Stomach (tissue), 9 donors: ENCODE data around the gene RFC1. TPM values are rescaled to one million over a fixed set of nuclear protein-coding genes. Genes with fewer than 3 reads are reported as not detected.

ENCODE experiments used
- DNase-seq, 2 donors: peaks; one replicate each; pipeline versions ENCODE4 v3.0.0 to v3.0.0-alpha.2; 2013 to 2019
- H3K27ac ChIP-seq, 5 donors: fragments of 200-600 bp in 4 of 5; sonication (generic) in 4 of 5; one replicate each; pipeline ENCODE4 v1.5.1; 2013 to 2019; ENCODE audit warnings: mild to moderate bottlenecking in 1 of 5, moderate library complexity in 1 of 5
- H3K27me3 ChIP-seq, 3 donors: fragments of 200-600 bp; sonication (generic); one replicate each; pipeline ENCODE4 v1.5.1; 2017 to 2019; ENCODE audit warnings: mixed run types in 1 of 3
- H3K36me3 ChIP-seq, 4 donors: fragments of 200-600 bp; sonication (generic); 1 replicate in 3 of 4; 2 replicates in 1 of 4; pipeline ENCODE4 v1.5.1; 2016 to 2019
- H3K4me1 ChIP-seq, 4 donors: fragments of 200-600 bp; sonication (generic); one replicate each; pipeline ENCODE4 v1.5.1; 2016 to 2019
- H3K4me3 ChIP-seq, 4 donors: fragments of 200-600 bp; sonication (generic) in 3 of 4; one replicate each; pipeline ENCODE4 v1.5.1; 2016 to 2019; ENCODE audit warnings: mild to moderate bottlenecking in 1 of 4
- H3K9me3 ChIP-seq, 4 donors: fragments of 200-600 bp; sonication (generic); one replicate each; pipeline ENCODE4 v1.5.1; 2016 to 2019
- CTCF ChIP-seq, 7 experiments: fragments of 450-650 bp in 4 of 7; fragments of 200-600 bp in 3 of 7; sonication (generic) in 3 of 7; IDR thresholded peaks; one replicate each; pipeline ENCODE4 v1.5.1; 2016 to 2019; ENCODE audit warnings: antibody characterized with exemption in 7 of 7, control low read depth in 2 of 7, mild to moderate bottlenecking in 1 of 7
- EP300 ChIP-seq: sonication (generic); formaldehyde crosslinking; IDR thresholded peaks from one replicate; pipeline ENCODE4 v1.6.1; 2017; ENCODE audit warnings: antibody characterized with exemption
- POLR2A ChIP-seq, 4 donors: fragments of 450-650 bp; IDR thresholded peaks; one replicate each; pipeline ENCODE4 v1.6.1; 2016; ENCODE audit warnings: antibody characterized with exemption in 4 of 4, control low read depth in 2 of 4, mild to moderate bottlenecking in 1 of 4, moderate library complexity in 1 of 4
- POLR2AphosphoS5 ChIP-seq, 3 donors: sonication (generic); formaldehyde crosslinking; IDR thresholded peaks; one replicate each; pipeline ENCODE4 v1.6.1; 2016; ENCODE audit warnings: antibody characterized with exemption in 3 of 3
- WGBS, 5 donors: extraction: QIAGEN DNeasy Blood & Tissue Kit in 3 of 5; methylation state at CpG; one replicate each; pipeline versions ENCODE4 v1.1.5 to v1.1.7; 2013 to 2018; 5-methylcytosine and 5-hydroxymethylcytosine counted together
- intact Hi-C: fragments of 100-400 bp; cut with DNase I; formaldehyde crosslinking; loops from one replicate; pipeline ENCODE4 v1.15.1; 2023; ENCODE audit warnings: low total_unique reads
- polyA plus RNA-seq, 3 donors: library from polyadenylated mRNA; stranded (reverse); fragments of 200-250 nt; gene quantifications; one replicate each; pipeline ENCODE4 v1.2.3, GENCODE V29; 2013
- small RNA-seq, 4 donors: library from RNA; depleted of rRNA; stranded (forward); fragments of <200 nt; gene quantifications; one replicate each; pipeline ENCODE3, GENCODE V24; 2016
- total RNA-seq, 5 donors: library from RNA; depleted of rRNA; stranded (reverse); fragments of >200 nt; gene quantifications; one replicate each; pipeline versions ENCODE4 v1.1.0 to v1.2.3, GENCODE V29; 2014 to 2016
- donor health status: healthy with polysubstance abuse.
- donor health status: Bipolar disorder and iron deficiency.
- donor health status: healthy.

The RFC1 gene
- total and polyA plus RNA-seq, 8 donors: 9.1 to 127 (median 23.0) TPM

- Histone ChIP-seq H3K27me3 (no peaks in the 10 kb centered on the region), H3K4me3 (no peak overlapping the region), H3K36me3 (peaks cover 0 to 72% (median 59%) of the 10 kb centered on the region in 4 donors), H3K9me3 (no peaks in the 10 kb centered on the region), H3K27ac (no peak overlapping the region), H3K4me1 (no peaks in the 10 kb centered on the region)
- no peak for TF ChIP-seq CTCF (IDR thresholded peaks at IDR 0.05)
- TF ChIP-seq EP300: no peak
- no peak for TF ChIP-seq POLR2A (IDR thresholded peaks at IDR 0.05)
- no peak for TF ChIP-seq POLR2AphosphoS5 (IDR thresholded peaks at IDR 0.05)
- intact Hi-C loops: no loop called here
- 80 to 84% (median 82%) methylated on average over 5 of the region's 5 CpGs for WGBS, 5 donors
- DNase-seq: no peak
Observed at GRCh38 chr4:39255871-39256270, 110.3 kb downstream of the RFC1 start.

DNA sequence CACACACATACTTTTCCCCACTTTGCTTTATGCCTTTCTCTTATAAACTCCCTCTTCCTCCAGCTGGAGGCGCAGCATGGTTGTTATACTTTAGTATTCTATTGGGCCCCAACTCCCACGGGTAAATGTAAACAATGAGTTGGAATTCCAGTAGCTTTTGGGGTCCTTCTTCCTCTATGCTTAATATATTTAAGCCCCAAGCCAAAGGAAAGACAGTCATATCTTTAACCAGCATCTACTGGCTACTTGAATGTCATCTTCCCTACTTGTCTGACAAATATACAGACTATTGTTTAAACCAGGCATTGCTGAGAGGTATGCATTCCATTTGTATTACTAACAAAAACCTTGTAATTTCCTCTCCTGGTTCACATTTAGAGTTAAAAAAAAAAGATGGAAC lies 110.9 kb downstream of the RFC1 start:
- intact Hi-C loops: no loop called here
- WGBS, 5 donors: 42 to 58% (median 52%) methylated on average over 2 of the region's 2 CpGs
- H3K4me1 ChIP-seq: no peaks in the 10 kb centered on the region
- H3K4me3 ChIP-seq: no peak overlapping the region
- H3K9me3 ChIP-seq: no peaks in the 10 kb centered on the region
- H3K27me3 ChIP-seq: no peaks in the 10 kb centered on the region
- no peak overlapping the region for H3K27ac ChIP-seq
- TF ChIP-seq EP300: no peak
- no peak for TF ChIP-seq POLR2A (IDR thresholded peaks at IDR 0.05)
- no peak for TF ChIP-seq CTCF (IDR thresholded peaks at IDR 0.05)
- no peak for DNase-seq
- peaks cover 0 to 66% (median 53%) of the 10 kb centered on the region in 4 donors for H3K36me3 ChIP-seq

- H3K27me3 ChIP-seq: no peaks in the 10 kb centered on the region
- TF ChIP-seq CTCF (IDR thresholded peaks at IDR 0.05) (no peak), POLR2A (IDR thresholded peaks at IDR 0.05) (no peak), EP300 (no peak), POLR2AphosphoS5 (IDR thresholded peaks at IDR 0.05) (no peak)
- intact Hi-C loops: no loop called here
- peaks cover 0 to 9% (median 5%) of the 10 kb centered on the region in 4 donors for H3K9me3 ChIP-seq
- H3K36me3 ChIP-seq: peaks cover 5 to 77% (median 36%) of the 10 kb centered on the region in 4 donors
- no peak overlapping the region for H3K27ac ChIP-seq
- H3K4me1 ChIP-seq: no peaks in the 10 kb centered on the region
- DNase-seq: no peak
- H3K4me3 ChIP-seq: no peak overlapping the region
- 87 to 93% (median 91%) methylated on average over 3 of the region's 3 CpGs for WGBS, 5 donors
Observed at GRCh38 chr4:39243462-39243861, 122.7 kb downstream of the RFC1 start.

Small RNAs within 50 kb of the gene (small RNA-seq; reads per million reads assigned to genes)
- 0 reads per million in 4 donors for gene MIR5591
- 0 reads per million in 4 donors for gene RNU6-32P
- 0 reads per million in 4 donors for gene RNU6-887P

Other genes starting within 250 kb of the RFC1 start
- gene WDR19, start 183.8 kb downstream of the RFC1 start, total RNA-seq: 100 to 1,000 TPM in 1 of 5 donors, 10 to 100 TPM in 3, 1 to 10 TPM in 1; 2.3 to 103 (median 55.5) TPM
- gene WDR19, start 183.8 kb downstream of the RFC1 start, polyA plus RNA-seq: 10 to 100 TPM; 12.0 to 35.8 (median 14.5) TPM
- under 1 TPM in 1 of 5 donors, not detected in 4; 0.18 TPM for gene KLB, start 40.6 kb upstream of the RFC1 start, total RNA-seq
- under 1 TPM; 0.06 to 0.61 (median 0.10) TPM for gene KLB, start 40.6 kb upstream of the RFC1 start, polyA plus RNA-seq
- gene RPL9, start 92.6 kb upstream of the RFC1 start, total RNA-seq: 1,000 to 10,000 TPM in 4 of 5 donors, 100 to 1,000 TPM in 1; 964 to 4,990 (median 2,883) TPM
- gene RPL9, start 92.6 kb upstream of the RFC1 start, polyA plus RNA-seq: 1,000 to 10,000 TPM; 2,170 to 4,250 (median 2,805) TPM
- gene LIAS, start 92.7 kb upstream of the RFC1 start, total RNA-seq: 10 to 100 TPM; 12.3 to 36.2 (median 16.1) TPM
- 10 to 100 TPM; 10.4 to 31.9 (median 21.2) TPM for gene LIAS, start 92.7 kb upstream of the RFC1 start, polyA plus RNA-seq
- gene UGDH, start 161.1 kb upstream of the RFC1 start, total RNA-seq: 100 to 1,000 TPM in 2 of 5 donors, 10 to 100 TPM in 3; 26.3 to 161 (median 95.0) TPM
- 10 to 100 TPM; 14.6 to 30.2 (median 24.2) TPM for gene UGDH, start 161.1 kb upstream of the RFC1 start, polyA plus RNA-seq